Colonic mucosa (tissue), 4 donors: Measurements from ENCODE around the gene CDC26. TPM values are rescaled to one million over a fixed set of nuclear protein-coding genes. Genes with fewer than 3 reads are reported as not detected.

Experiments used
- DNase-seq: peaks from one replicate; pipeline ENCODE4 v3.0.0-alpha.2; 2020
- H3K27ac ChIP-seq: fragments of 200-600 bp; one replicate; pipeline ENCODE4 v1.8.0; 2021
- H3K27me3 ChIP-seq: fragments of 200-600 bp; one replicate; pipeline ENCODE4 v1.8.0; 2021
- H3K36me3 ChIP-seq: fragments of 200-600 bp; one replicate; pipeline ENCODE4 v1.8.0; 2021
- H3K4me1 ChIP-seq: fragments of 200-600 bp; one replicate; pipeline ENCODE4 v1.8.0; 2021; ENCODE audit warnings: mild to moderate bottlenecking
- H3K4me3 ChIP-seq: fragments of 200-600 bp; one replicate; pipeline ENCODE4 v1.8.0; 2021
- H3K9ac ChIP-seq, 2 donors: one replicate each; pipeline ENCODE4 v1.7.0; 2013; ENCODE audit warnings: control low read depth in 2 of 2, low read depth in 2 of 2, low read length in 2 of 2
- H3K9me3 ChIP-seq: fragments of 200-600 bp; one replicate; pipeline ENCODE4 v1.8.0; 2021
- CTCF ChIP-seq: fragments of 200-600 bp; IDR thresholded peaks from one replicate; pipeline ENCODE4 v1.8.0; 2022; ENCODE audit warnings: antibody characterized with exemption, mild to moderate bottlenecking
- intact Hi-C: fragments of 100-400 bp; cut with DNase I; formaldehyde crosslinking; loops from one replicate; pipeline ENCODE4 v1.14.1; 2022
- total RNA-seq, 2 donors: library from RNA; stranded (reverse); fragmentation: NEBNext Ultra II Directional in 1 of 2; extraction: Animal tissue kit (Norgen Biotek cat#: 25700) in 1 of 2; gene quantifications; one replicate each; pipeline ENCODE4 v1.2.1, GENCODE V29; 2021
- donor health status: healthy.
- donor health status: DM: no; HTN: no; CAD: no.
- donor health status: DM: no; HTN: no; CAD: no.

Gene CDC26
- total RNA-seq, 2 donors from 2014 or later = 30.7 to 31.1 TPM

DNA sequence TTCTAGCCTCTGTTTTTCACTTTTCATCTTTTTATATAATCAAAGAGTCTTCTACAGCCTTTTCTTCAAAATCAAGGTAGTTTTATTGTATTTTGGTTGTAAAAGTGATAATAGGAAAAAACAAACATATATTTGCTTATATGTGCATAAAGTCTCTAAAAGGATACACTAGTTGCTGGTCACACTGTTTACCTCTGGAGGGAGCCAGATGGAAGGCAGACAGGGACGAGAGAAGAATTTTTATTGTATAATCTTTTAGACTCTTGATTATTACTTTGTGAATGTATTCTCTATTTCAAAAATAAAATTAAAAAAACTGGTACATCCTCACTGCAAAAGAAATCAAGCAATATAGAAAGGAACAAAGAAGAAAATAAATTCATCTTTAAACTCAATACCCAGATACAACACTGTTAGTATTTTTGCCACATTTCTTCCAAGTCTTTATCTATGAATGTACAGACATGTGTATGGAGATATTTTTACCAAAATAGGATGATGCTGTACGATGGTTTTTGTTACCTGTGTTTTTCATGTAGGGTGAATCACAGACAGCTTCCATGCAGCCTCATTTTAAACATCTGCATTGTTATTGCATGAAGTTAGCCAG, 33.9 kb upstream of the CDC26 start:
- H3K27ac ChIP-seq = no peak overlapping the region
- intact Hi-C loops = no loop called here

GRCh38 chr9:113307396-113307975, 32.1 kb upstream of the CDC26 start:
- Histone ChIP-seq H3K27ac (no peak overlapping the region), H3K36me3 (no peaks in the 10 kb centered on the region), H3K27me3 (no peaks in the 10 kb centered on the region), H3K4me3 (no peak overlapping the region), H3K9me3 (no peaks in the 10 kb centered on the region), H3K4me1 (no peaks in the 10 kb centered on the region), H3K9ac (no peak overlapping the region)
- intact Hi-C loops = no loop called here
- no peak for DNase-seq
- no peak for TF ChIP-seq CTCF

More for the DNA sequence above, 33.9 kb upstream of the CDC26 start:
- H3K4me3 ChIP-seq = no peak overlapping the region
- H3K36me3 ChIP-seq = no peaks in the 10 kb centered on the region
- TF ChIP-seq CTCF = peak; percentile 63
- no peaks in the 10 kb centered on the region for H3K27me3 ChIP-seq
- peak; percentile 58 for DNase-seq
- no peaks in the 10 kb centered on the region for H3K4me1 ChIP-seq
- H3K9ac ChIP-seq = no peak overlapping the region
- H3K9me3 ChIP-seq = no peaks in the 10 kb centered on the region

GRCh38 chr9:113306566-113306965, 31.2 kb upstream of the CDC26 start:
- H3K4me3 ChIP-seq = no peak overlapping the region
- intact Hi-C loops = no loop called here
- H3K9ac ChIP-seq = no peak overlapping the region
- H3K27me3 ChIP-seq = no peaks in the 10 kb centered on the region
- no peaks in the 10 kb centered on the region for H3K9me3 ChIP-seq
- H3K4me1 ChIP-seq = no peaks in the 10 kb centered on the region
- DNase-seq = no peak
- no peak for TF ChIP-seq CTCF
- no peaks in the 10 kb centered on the region for H3K36me3 ChIP-seq
- H3K27ac ChIP-seq = no peak overlapping the region

DNA sequence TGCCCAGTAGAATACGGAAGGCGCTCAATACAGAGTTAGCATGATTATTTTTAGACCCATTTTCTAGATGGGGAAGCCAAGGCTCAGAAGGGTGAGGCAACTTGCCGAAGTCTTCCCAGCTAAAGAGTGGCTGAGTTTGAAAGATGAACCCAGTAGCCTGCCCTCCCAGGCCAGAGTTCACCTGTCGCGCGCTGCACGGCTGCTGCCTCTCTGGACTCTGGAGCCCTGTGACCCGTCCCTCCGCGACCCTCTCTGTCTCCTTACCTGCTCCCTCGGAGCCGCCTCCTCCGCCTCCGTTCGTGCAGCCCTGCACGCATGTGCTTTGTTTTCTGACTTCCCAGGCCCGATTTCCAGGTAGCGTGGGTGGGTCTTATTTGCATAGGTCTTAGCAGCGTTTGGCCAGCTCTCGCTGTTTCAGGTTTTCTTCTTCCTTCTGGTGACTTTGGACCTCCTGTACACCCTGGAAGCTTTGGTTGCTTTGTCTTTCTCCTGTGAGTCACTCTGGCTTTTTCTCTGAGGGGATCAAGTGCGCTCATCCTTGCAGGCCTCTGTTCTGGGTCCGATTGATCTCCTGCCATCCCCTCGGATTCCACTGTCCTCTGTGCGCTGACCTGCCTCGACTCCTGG, 27.5 kb upstream of the CDC26 start, which contains the start of gene RNF183:
RNF183 (minus strand) TSS at position 585 of the 627 bp plus-strand sequence. CDS start 5,192 bp downstream, outside the sequence.
- H3K36me3 ChIP-seq = no peaks in the 10 kb centered on the region
- H3K4me1 ChIP-seq = peaks cover 7% of the 10 kb centered on the region
- H3K9ac ChIP-seq = peak within 1 kb of the TSS in 1 of 2 donors; percentile 2
- intact Hi-C loops = no loop called here
- H3K27me3 ChIP-seq = no peaks in the 10 kb centered on the region
- H3K27ac ChIP-seq = no peak within 1 kb of the TSS
- H3K9me3 ChIP-seq = no peaks in the 10 kb centered on the region
- DNase-seq = peak; percentile 63
- TF ChIP-seq CTCF = no peak
- H3K4me3 ChIP-seq = no peak within 1 kb of the TSS

DNA sequence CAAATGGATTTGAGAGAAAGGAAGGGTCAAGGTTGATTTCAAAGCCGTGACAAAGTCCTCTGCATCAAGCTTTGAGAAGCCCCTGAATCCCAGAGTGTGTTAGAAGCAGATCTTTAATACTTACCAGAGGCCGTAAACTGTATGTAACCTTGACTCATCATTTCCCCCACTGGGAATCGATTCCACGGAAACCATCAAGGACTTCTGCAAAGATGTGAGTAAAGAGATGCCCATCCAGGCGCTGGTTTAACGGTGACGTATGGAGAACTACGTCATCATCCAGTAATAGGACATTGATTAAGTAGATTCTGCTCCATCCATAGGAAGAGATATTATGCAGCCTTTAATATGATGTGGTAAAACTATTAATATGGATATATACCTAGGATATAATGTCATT, 26.2 kb upstream of the CDC26 start:
- Histone ChIP-seq H3K36me3 (no peaks in the 10 kb centered on the region), H3K9me3 (no peaks in the 10 kb centered on the region), H3K9ac (no peak overlapping the region), H3K27me3 (no peaks in the 10 kb centered on the region), H3K27ac (no peak overlapping the region), H3K4me3 (no peak overlapping the region), H3K4me1 (peaks cover 7% of the 10 kb centered on the region)
- no peak for TF ChIP-seq CTCF
- DNase-seq = no peak
- intact Hi-C loops = no loop called here
